ENCODE results near the gene BRIP1. TPM values are rescaled to one million over a fixed set of nuclear protein-coding genes. Genes with fewer than 3 reads are reported as not detected.

Gene BRIP1
- total RNA-seq, 1 experiment from 2014 or later, result 20.2 TPM

GRCh38 chr17:61839300-61839786 lies 24.0 kb downstream of the BRIP1 start:
- no peak overlapping the region for H4K5ac ChIP-seq (ENCODE audit: insufficient read length, low read depth, low read length)
- H3K9me3 Mint-ChIP-seq, result no peaks in the 10 kb centered on the region
- no peak overlapping the region for H3K14ac ChIP-seq (ENCODE audit: insufficient read depth, low read length)
- H2AFZ ChIP-seq (ENCODE audit: low read length), result no peak overlapping the region
- H3K18ac ChIP-seq (ENCODE audit: insufficient read length, low read depth, low read length), result no peak overlapping the region
- H3K36me3 Mint-ChIP-seq (ENCODE audit: insufficient read depth in 1 of 3, low read depth in 3 of 3), result peaks cover 10 to 32% (median 26%) of the 10 kb centered on the region in 3 experiments
- H2BK120ac ChIP-seq (ENCODE audit: low read depth, low read length, poor library complexity, severe bottlenecking), result no peak overlapping the region
- H3K79me1 ChIP-seq (ENCODE audit: insufficient read depth, low read depth, low read length, poor library complexity, severe bottlenecking), result no peaks in the 10 kb centered on the region
- no peak for DNase-seq
- no peak overlapping the region for H4K91ac ChIP-seq (ENCODE audit: insufficient read length, low read depth, low read length)
- no peak overlapping the region for H3K4ac ChIP-seq (ENCODE audit: low read depth, low read length)
- H2AK5ac ChIP-seq (ENCODE audit: insufficient read length, low read length), result no peak overlapping the region
- H2BK20ac ChIP-seq (ENCODE audit: low read depth, low read length, poor library complexity, severe bottlenecking), result no peak overlapping the region
- H3K27me3 Mint-ChIP-seq (ENCODE audit: low read depth), result no peaks in the 10 kb centered on the region
- no peak overlapping the region for H3T11ph ChIP-seq (ENCODE audit: low read length)
- H4K8ac ChIP-seq (replicated peaks; ENCODE audit: insufficient read length, low read depth, low read length), result no peak overlapping the region
- WGBS (ENCODE audit: extremely low coverage, insufficient read length, low lambda C conversion rate), result no CpG with 5 or more reads among the region's 1 CpG
- H3K23me2 ChIP-seq (ENCODE audit: insufficient read length, low read depth, low read length, poor library complexity, severe bottlenecking), result no peaks in the 10 kb centered on the region
- H2BK15ac ChIP-seq (ENCODE audit: low read depth, low read length), result no peak overlapping the region
- H3K79me2 ChIP-seq (ENCODE audit: insufficient read depth, low read length), result no peaks in the 10 kb centered on the region
- no peak overlapping the region for H3K56ac ChIP-seq (ENCODE audit: insufficient read length, low read depth, low read length)
- H3K4me2 ChIP-seq (ENCODE audit: insufficient read depth, insufficient read length, low read length), result no peak overlapping the region
- H3K9ac ChIP-seq (ENCODE audit: extremely low read depth, insufficient read length, low read length), result no peak overlapping the region
- H3K4me1 Mint-ChIP-seq, result no peaks in the 10 kb centered on the region
- H3K23ac ChIP-seq (ENCODE audit: insufficient read length, low read depth, low read length), result no peak overlapping the region
- H4K20me1 ChIP-seq (ENCODE audit: control insufficient read depth, insufficient read depth, insufficient read length), result no peaks in the 10 kb centered on the region
- H3K4me1 ChIP-seq (ENCODE audit: insufficient read depth, low read length), result no peaks in the 10 kb centered on the region
- no peak overlapping the region for H3K27ac ChIP-seq (ENCODE audit: insufficient read length, low read depth, low read length)
- no peaks in the 10 kb centered on the region for H3K27me3 ChIP-seq (ENCODE audit: insufficient read depth, low read length)
- H3K9me3 ChIP-seq (ENCODE audit: control insufficient read depth, low read depth, low read length), result no peaks in the 10 kb centered on the region
- no peak overlapping the region for H3K4me3 Mint-ChIP-seq
- no peak overlapping the region for H2BK12ac ChIP-seq (ENCODE audit: insufficient read length, low read depth, low read length)
- TF ChIP-seq CTCF (conservative IDR thresholded peaks at IDR 0.05), result no peak
- H2BK5ac ChIP-seq (ENCODE audit: insufficient read length, low read length), result no peak overlapping the region
- no peak overlapping the region for H3K27ac Mint-ChIP-seq
